ENCODE data around the gene DDN. TPM values are rescaled to one million over a fixed set of nuclear protein-coding genes. Genes with fewer than 3 reads are reported as not detected.

DDN gene
- polyA plus RNA-seq, 1 donor (not counting 4 experiments of a cell fraction or from before 2014, with no cell fraction given), result 0.10 TPM

DNA sequence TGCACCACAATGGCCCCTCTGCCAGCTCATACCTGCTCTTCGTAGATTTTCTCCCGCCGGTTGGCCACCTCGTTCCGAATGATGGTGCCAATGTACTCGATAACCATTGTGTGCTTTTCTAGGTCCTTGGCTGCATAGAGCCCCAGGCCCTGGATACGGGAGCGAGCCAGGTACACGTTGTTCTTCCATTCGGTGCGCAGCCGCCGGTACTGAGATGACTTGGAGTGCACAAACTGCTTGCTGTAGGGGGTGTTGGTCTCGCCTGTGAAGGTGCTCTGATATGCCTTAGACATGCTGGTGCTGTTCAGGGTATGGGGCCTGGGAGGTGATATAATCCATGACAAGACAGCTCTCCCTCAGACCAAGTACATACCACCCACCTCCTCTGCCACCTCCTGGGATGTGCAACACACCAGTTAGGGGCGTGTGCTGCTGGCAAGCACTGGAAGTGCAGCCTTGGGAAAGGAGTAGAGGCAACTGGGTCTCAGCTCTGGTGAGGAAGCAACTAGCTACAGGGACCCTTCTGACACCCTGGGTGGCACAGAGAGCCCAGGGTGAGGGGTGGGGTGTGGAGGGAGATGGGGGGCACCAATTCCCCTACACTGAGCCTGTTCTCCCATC is 23.5 kb upstream of the DDN start:
- FAIRE-seq, result no peak
- Histone ChIP-seq H3K27ac (ENCODE audit: control insufficient read depth, insufficient read depth, low read length) (no peak overlapping the region), H3K4me3 (ENCODE audit: control insufficient read depth in 2 of 3, extremely low read depth in 1 of 3, insufficient read depth in 2 of 3, low read depth in 1 of 3, low read length in 3 of 3) (no peak overlapping the region), H3K9me1 (ENCODE audit: control insufficient read depth, extremely low read depth, insufficient read depth, low read length) (no peaks in the 10 kb centered on the region), H3K9me3 (ENCODE audit: control insufficient read depth, low read depth, low read length) (no peaks in the 10 kb centered on the region), H4K20me1 (ENCODE audit: control insufficient read depth, extremely low read depth, insufficient read depth, low read length) (no peaks in the 10 kb centered on the region), H3K4me2 (ENCODE audit: control insufficient read depth, extremely low read depth, insufficient read depth, low read depth, low read length) (no peak overlapping the region), H2AFZ (ENCODE audit: control insufficient read depth, low read length) (no peak overlapping the region), H3K27me3 (ENCODE audit: control insufficient read depth, extremely low read depth, insufficient read depth, low read length) (no peaks in the 10 kb centered on the region), H3K79me2 (ENCODE audit: control insufficient read depth, insufficient read depth, low read length) (peaks cover 6% of the 10 kb centered on the region), H3K4me1 (ENCODE audit: control insufficient read depth, extremely low read depth, insufficient read depth, low read length) (peaks cover 1% of the 10 kb centered on the region), H3K9ac (ENCODE audit: control insufficient read depth, extremely low read depth, insufficient read depth, low read length) (no peak overlapping the region), H3K36me3 (ENCODE audit: control insufficient read depth in 2 of 2, extremely low read depth in 1 of 2, insufficient read depth in 2 of 2, low read length in 2 of 2) (peaks cover 18 to 39% of the 10 kb centered on the region in 2 experiments)
- DNase-seq (ENCODE audit: low read depth, low spot score), result no peak
- dilution Hi-C loops (cut with MboI; ENCODE audit: extremely low pct_ligation_motif_present, low sequenced_read_pairs), result no loop called here
- TF ChIP-seq EZH2 (IDR thresholded peaks at IDR 0.05; ENCODE audit: low read length), result no peak
- TF ChIP-seq, protein P1, sequence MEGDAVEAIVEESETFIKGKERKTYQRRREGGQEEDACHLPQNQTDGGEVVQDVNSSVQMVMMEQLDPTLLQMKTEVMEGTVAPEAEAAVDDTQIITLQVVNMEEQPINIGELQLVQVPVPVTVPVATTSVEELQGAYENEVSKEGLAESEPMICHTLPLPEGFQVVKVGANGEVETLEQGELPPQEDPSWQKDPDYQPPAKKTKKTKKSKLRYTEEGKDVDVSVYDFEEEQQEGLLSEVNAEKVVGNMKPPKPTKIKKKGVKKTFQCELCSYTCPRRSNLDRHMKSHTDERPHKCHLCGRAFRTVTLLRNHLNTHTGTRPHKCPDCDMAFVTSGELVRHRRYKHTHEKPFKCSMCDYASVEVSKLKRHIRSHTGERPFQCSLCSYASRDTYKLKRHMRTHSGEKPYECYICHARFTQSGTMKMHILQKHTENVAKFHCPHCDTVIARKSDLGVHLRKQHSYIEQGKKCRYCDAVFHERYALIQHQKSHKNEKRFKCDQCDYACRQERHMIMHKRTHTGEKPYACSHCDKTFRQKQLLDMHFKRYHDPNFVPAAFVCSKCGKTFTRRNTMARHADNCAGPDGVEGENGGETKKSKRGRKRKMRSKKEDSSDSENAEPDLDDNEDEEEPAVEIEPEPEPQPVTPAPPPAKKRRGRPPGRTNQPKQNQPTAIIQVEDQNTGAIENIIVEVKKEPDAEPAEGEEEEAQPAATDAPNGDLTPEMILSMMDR (optimal IDR thresholded peaks at IDR 0.05 in 1 of 3, IDR thresholded peaks at IDR 0.05 in 1 of 3, conservative IDR thresholded peaks at IDR 0.05 in 1 of 3; ENCODE audit: extremely low read depth in 1 of 3, insufficient read depth in 2 of 3, low read length in 3 of 3), result no peak

DNA sequence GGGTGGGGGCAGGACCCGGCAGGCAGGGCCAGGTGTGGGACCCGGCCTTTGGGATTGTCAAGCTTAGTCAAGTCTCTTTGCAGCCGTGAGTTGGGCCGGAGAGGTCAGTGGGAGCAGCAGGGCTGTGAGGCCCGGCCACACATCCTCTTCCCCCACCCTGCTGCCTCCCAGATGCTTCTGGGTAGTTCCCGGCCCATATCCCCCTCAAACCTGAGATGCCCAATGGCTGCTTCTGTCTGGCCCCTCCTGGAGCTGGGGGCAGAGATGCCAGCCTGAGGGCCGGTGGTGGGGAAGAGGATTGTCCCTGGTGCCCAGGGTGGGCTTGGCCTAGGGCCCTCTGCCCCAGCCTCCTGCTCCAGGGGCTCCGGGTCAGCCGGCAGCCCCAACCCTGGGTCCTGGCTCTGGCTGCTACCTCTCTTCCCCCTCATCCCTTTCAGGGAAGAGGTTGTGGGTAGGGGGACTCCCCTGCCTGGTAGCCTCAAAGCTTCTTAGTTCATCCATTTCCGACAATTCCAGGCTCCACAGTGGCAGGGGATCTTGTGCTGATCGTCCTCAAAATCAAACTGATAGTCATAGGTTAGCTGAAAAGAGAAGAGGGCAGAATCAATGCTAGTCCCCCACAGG is 22.2 kb upstream of the DDN start:
- dilution Hi-C loops (cut with MboI; ENCODE audit: extremely low pct_ligation_motif_present, low sequenced_read_pairs), result no loop called here
- Histone ChIP-seq H3K27ac (ENCODE audit: control insufficient read depth, insufficient read depth, low read length) (no peak overlapping the region), H2AFZ (ENCODE audit: control insufficient read depth, low read length) (no peak overlapping the region), H3K9me1 (ENCODE audit: control insufficient read depth, extremely low read depth, insufficient read depth, low read length) (no peaks in the 10 kb centered on the region), H3K4me3 (ENCODE audit: control insufficient read depth in 2 of 3, extremely low read depth in 1 of 3, insufficient read depth in 2 of 3, low read depth in 1 of 3, low read length in 3 of 3) (no peak overlapping the region), H3K36me3 (ENCODE audit: control insufficient read depth in 2 of 2, extremely low read depth in 1 of 2, insufficient read depth in 2 of 2, low read length in 2 of 2) (peaks cover 14 to 30% of the 10 kb centered on the region in 2 experiments), H3K4me1 (ENCODE audit: control insufficient read depth, extremely low read depth, insufficient read depth, low read length) (peaks cover 3% of the 10 kb centered on the region), H3K79me2 (ENCODE audit: control insufficient read depth, insufficient read depth, low read length) (peaks cover 18% of the 10 kb centered on the region), H3K27me3 (ENCODE audit: control insufficient read depth, extremely low read depth, insufficient read depth, low read length) (no peaks in the 10 kb centered on the region), H4K20me1 (ENCODE audit: control insufficient read depth, extremely low read depth, insufficient read depth, low read length) (no peaks in the 10 kb centered on the region), H3K9me3 (ENCODE audit: control insufficient read depth, low read depth, low read length) (no peaks in the 10 kb centered on the region), H3K4me2 (ENCODE audit: control insufficient read depth, extremely low read depth, insufficient read depth, low read depth, low read length) (no peak overlapping the region), H3K9ac (ENCODE audit: control insufficient read depth, extremely low read depth, insufficient read depth, low read length) (no peak overlapping the region)
- no peak for FAIRE-seq
- DNase-seq (ENCODE audit: low read depth, low spot score), result no peak
- TF ChIP-seq, protein P1 (optimal IDR thresholded peaks at IDR 0.05 in 1 of 3, IDR thresholded peaks at IDR 0.05 in 1 of 3, conservative IDR thresholded peaks at IDR 0.05 in 1 of 3; ENCODE audit: extremely low read depth in 1 of 3, insufficient read depth in 2 of 3, low read length in 3 of 3), result no peak
- no peak for TF ChIP-seq EZH2 (IDR thresholded peaks at IDR 0.05; ENCODE audit: low read length)

All from keratinocyte (primary cell).